ENCODE data around the gene SHISAL2A. TPM values are rescaled to one million over a fixed set of nuclear protein-coding genes. Genes with fewer than 3 reads are reported as not detected.
A peak's percentile ranks its signal among the peaks of the same experiment; 100 is the strongest.
"Not testable (repeated sequence)": the region's sequence is repeated elsewhere in the genome, so short reads cannot be mapped to it uniquely, and the experiment has no call there.

Gene SHISAL2A
- total and polyA plus RNA-seq, 7 donors, result 0.13 to 1.6 (median 0.28) TPM

DNA sequence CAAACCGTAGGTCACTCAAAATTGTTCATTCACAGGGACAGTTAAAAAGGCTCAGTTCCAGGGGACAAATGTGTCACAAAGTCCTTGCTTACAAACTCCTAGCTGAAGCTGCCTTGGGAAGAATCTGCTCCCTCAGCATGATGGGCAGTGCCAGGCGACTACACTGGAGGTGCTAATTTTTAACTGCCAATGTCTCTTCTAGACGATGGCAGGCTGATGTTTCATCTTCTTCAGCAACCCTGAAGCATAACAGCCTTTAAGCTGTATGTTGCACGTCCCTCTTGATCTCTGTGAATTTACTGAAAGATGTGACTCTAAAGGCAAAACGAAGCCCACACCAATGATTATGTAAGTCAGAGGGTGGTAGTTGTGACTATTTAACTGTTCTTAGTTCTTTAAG, 53.9 kb downstream of the SHISAL2A start:
- H3K27ac ChIP-seq, result no peak overlapping the region
- H3K36me3 ChIP-seq (ENCODE audit: insufficient read depth in 1 of 2, low read depth in 1 of 2), result peaks cover 5 to 62% of the 10 kb centered on the region in 2 donors
- no peaks in the 10 kb centered on the region for H3K4me1 ChIP-seq
- DNase-seq, result no peak
- H3K4me3 ChIP-seq, result no peak overlapping the region
- TF ChIP-seq, protein P1, sequence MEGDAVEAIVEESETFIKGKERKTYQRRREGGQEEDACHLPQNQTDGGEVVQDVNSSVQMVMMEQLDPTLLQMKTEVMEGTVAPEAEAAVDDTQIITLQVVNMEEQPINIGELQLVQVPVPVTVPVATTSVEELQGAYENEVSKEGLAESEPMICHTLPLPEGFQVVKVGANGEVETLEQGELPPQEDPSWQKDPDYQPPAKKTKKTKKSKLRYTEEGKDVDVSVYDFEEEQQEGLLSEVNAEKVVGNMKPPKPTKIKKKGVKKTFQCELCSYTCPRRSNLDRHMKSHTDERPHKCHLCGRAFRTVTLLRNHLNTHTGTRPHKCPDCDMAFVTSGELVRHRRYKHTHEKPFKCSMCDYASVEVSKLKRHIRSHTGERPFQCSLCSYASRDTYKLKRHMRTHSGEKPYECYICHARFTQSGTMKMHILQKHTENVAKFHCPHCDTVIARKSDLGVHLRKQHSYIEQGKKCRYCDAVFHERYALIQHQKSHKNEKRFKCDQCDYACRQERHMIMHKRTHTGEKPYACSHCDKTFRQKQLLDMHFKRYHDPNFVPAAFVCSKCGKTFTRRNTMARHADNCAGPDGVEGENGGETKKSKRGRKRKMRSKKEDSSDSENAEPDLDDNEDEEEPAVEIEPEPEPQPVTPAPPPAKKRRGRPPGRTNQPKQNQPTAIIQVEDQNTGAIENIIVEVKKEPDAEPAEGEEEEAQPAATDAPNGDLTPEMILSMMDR (IDR thresholded peaks at IDR 0.05), result no peak
- H3K27me3 ChIP-seq (ENCODE audit: insufficient read depth in 3 of 3, low read length in 2 of 3), result no peaks in the 10 kb centered on the region
- WGBS, 3 donors, result 65 to 79% (median 69%) methylated on average over 5 of the region's 5 CpGs
- intact Hi-C loops (cut with DNase I), result loop anchor here in 1 of 2 donors (10.0 kb wide), 1 partner anchor 202 kb away; no protein-coding TSS in a partner anchor
- no peaks in the 10 kb centered on the region for H3K9me3 ChIP-seq
- peak in 2 of 4 donors; percentile 16 to 42 for ATAC-seq

DNA sequence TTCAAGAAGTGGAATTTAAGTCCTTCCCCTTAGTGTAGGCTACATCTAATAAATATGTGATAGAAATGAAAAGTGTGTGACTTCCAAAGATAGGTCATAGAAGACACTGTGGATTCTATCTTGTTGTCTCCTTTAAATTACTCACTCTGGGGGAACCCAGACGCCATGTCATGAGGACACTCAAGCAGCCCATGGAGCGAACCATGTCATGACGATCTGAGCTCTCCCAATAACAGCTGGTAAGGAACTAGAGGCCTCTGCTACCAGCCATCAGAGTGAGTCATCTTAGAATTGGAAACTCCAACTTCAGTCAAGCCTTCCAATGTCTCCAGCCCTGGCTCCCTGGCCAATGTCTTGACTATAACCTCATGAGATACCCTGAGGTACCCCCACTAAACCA, 58.9 kb downstream of the SHISAL2A start:
- no peaks in the 10 kb centered on the region for H3K9me3 ChIP-seq
- no peak overlapping the region for H3K27ac ChIP-seq
- intact Hi-C loops (cut with DNase I), result no loop called here
- DNase-seq, result no peak
- no peaks in the 10 kb centered on the region for H3K27me3 ChIP-seq (ENCODE audit: insufficient read depth in 3 of 3, low read length in 2 of 3)
- no peak overlapping the region for H3K4me3 ChIP-seq
- 91 to 95% (median 93%) methylated on average over 3 of the region's 3 CpGs for WGBS, 3 donors
- ATAC-seq, result peak in 2 of 4 donors; percentile 30 to 33
- TF ChIP-seq, protein P1 (IDR thresholded peaks at IDR 0.05), result no peak
- H3K4me1 ChIP-seq, result peaks cover 5% of the 10 kb centered on the region
- H3K36me3 ChIP-seq (ENCODE audit: insufficient read depth in 1 of 2, low read depth in 1 of 2), result peaks cover 9 to 64% of the 10 kb centered on the region in 2 donors

DNA sequence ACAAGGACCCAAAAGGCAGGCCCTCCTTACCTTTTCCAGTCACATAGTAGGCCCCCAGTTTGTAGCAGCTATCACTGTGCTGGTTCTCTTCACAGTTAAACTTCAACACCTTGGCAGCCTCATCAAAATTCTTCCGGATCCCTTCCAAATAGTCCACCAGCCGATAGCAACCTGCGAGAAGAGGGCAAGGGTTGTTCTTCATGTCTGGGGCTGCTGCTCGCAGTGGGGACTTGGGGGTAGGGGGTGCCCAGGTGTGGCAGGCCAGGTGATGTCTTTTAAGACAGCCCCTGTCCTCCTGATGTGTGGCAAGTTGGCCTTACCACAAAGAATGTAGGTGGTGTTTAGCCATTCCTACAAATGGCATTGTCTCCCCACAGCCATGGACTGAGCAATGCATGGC, 59.7 kb downstream of the SHISAL2A start:
- Histone ChIP-seq H3K36me3 (ENCODE audit: insufficient read depth in 1 of 2, low read depth in 1 of 2) (peaks cover 4 to 55% of the 10 kb centered on the region in 2 donors), H3K4me3 (no peak overlapping the region), H3K27ac (no peak overlapping the region), H3K27me3 (ENCODE audit: insufficient read depth in 3 of 3, low read length in 2 of 3) (no peaks in the 10 kb centered on the region), H3K9me3 (no peaks in the 10 kb centered on the region), H3K4me1 (peaks cover 5% of the 10 kb centered on the region)
- TF ChIP-seq, protein P1 (IDR thresholded peaks at IDR 0.05), result no peak
- ATAC-seq, result no peak
- intact Hi-C loops (cut with DNase I), result no loop called here
- 91 to 100% (median 93%) methylated on average over 4 of the region's 4 CpGs for WGBS, 3 donors
- no peak for DNase-seq

DNA sequence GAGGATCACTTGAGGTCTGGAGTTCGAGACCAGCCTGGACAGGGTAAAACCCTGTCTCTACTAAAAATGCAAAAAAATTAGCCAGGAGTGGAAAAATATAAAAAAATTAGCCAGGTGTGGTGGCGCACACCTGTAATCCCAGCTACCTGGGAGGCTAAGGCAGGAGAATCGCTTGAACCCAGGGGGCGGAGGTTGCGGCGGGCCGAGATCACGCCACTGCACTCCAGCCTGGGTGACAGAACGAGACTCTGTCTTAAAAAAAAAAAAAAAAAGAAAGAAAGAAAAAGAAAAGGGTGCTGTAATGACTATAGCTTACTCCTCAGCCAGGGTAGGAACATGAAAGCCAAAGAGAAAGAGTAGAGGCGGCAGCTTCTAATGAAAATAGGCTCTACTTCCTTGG, 60.4 kb downstream of the SHISAL2A start:
- ATAC-seq; H3K27ac ChIP-seq; DNase-seq; H3K9me3 ChIP-seq; H3K4me3 ChIP-seq; H3K4me1 ChIP-seq; intact Hi-C loops (cut with DNase I); H3K27me3 ChIP-seq (ENCODE audit: insufficient read depth in 3 of 3, low read length in 2 of 3): not testable (repeated sequence)
- 96 to 98% (median 97%) methylated on average over 7 to 10 of the region's 10 CpGs for WGBS, 3 donors
- peaks cover 4 to 49% of the 10 kb centered on the region in 2 donors for H3K36me3 ChIP-seq (ENCODE audit: insufficient read depth in 1 of 2, low read depth in 1 of 2)

DNA sequence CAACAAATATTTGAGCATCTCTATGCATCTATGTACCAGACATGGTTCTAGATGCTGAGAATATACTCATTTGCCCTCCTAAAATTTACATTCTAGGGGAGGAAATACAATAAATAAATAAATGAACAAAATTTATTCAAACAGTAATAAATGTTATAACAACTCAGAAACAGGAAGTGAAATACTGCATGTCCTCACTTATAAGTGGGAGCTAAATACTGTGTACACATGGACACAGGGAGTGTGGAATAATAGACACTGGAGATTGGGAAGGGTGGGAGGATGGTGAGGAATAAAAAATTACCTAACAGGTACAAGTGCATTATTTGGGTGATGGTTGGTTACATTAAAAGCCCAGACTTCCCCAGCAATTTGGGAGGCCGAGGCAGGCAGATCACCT, 60.9 kb downstream of the SHISAL2A start:
- intact Hi-C loops (cut with DNase I), result no loop called here
- no peak for DNase-seq
- H3K4me3 ChIP-seq, result no peak overlapping the region
- peaks cover 4 to 44% of the 10 kb centered on the region in 2 donors for H3K36me3 ChIP-seq (ENCODE audit: insufficient read depth in 1 of 2, low read depth in 1 of 2)
- ATAC-seq, result no peak
- WGBS, 3 donors, result 87 to 100% (median 98%) methylated on average over 1 of the region's 1 CpG
- TF ChIP-seq, protein P1 (IDR thresholded peaks at IDR 0.05), result no peak
- H3K4me1 ChIP-seq, result peaks cover 7% of the 10 kb centered on the region
- no peaks in the 10 kb centered on the region for H3K9me3 ChIP-seq
- H3K27ac ChIP-seq, result no peak overlapping the region
- no peaks in the 10 kb centered on the region for H3K27me3 ChIP-seq (ENCODE audit: insufficient read depth in 3 of 3, low read length in 2 of 3)

Data from psoas muscle (tissue), 8 donors.